Stimulated activated naive CD8-positive, alpha-beta T cell treated with anti-CD3 and anti-CD28 coated beads, Interleukin-15, amount 100 ng/mL, for 72 hours (primary cell): ENCODE measurements around the gene NT5C3A.
"Not testable (repeated sequence)": the region's sequence is repeated elsewhere in the genome, so short reads cannot be mapped to it uniquely, and the experiment has no call there.

Experiments
- ATAC-seq: fragments of 150-1000 bp; cut with Tn5 transposase; 2 replicates; pipeline ENCODE4 v1.10.0; 2021; ENCODE audit warnings: mild to moderate bottlenecking, moderate library complexity
- DNase-seq, 2 donors: peaks; one replicate each; pipeline ENCODE4 v3.0.0; 2021 to 2022
- H3K27ac Mint-ChIP-seq, 2 donors: one replicate each; pipeline ENCODE4 v1.8.0; 2022; ENCODE audit warnings: mild to moderate bottlenecking in 2 of 2, mixed read lengths in 2 of 2, moderate library complexity in 2 of 2
- H3K27me3 Mint-ChIP-seq: one replicate; pipeline ENCODE4 v1.8.0; 2022; ENCODE audit warnings: mixed read lengths
- H3K4me1 Mint-ChIP-seq: one replicate; pipeline ENCODE4 v1.8.0; 2022; ENCODE audit warnings: mild to moderate bottlenecking, mixed read lengths
- H3K4me3 Mint-ChIP-seq, 2 donors: one replicate each; pipeline ENCODE4 v1.8.0; 2022; ENCODE audit warnings: mild to moderate bottlenecking in 2 of 2, mixed read lengths in 2 of 2, moderate library complexity in 1 of 2
- H3K9me3 Mint-ChIP-seq, 2 donors: one replicate each; pipeline ENCODE4 v1.8.0; 2022; ENCODE audit warnings: mixed read lengths in 2 of 2

Gene NT5C3A

DNA sequence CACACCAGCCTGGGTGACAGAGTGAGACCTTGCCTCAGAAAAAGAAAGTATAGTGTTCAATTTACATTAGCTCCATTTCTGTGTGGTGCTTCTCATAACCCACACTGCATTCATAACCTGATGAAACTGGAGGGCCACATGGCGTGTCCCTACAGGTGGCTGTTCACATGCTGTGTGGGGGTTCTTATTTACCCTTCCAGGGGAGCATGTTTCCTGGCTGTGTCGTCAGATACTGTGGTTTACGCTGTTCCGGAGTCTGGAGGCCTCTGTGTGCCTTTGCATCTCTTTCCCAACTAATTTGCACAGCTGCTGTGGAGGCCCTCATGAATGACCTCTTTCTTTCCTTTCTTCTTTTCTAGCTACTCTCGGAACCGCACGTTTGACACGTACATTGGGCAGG lies 74.4 kb downstream of the NT5C3A start:
- H3K27ac Mint-ChIP-seq: peak overlapping the region in 1 of 2 donors; percentile 54
- H3K9me3 Mint-ChIP-seq: not testable (repeated sequence)
- DNase-seq (peak in 1 of 2 donors; percentile 32), ATAC-seq (peak; percentile 76)
- peaks cover 43% of the 10 kb centered on the region for H3K27me3 Mint-ChIP-seq
- H3K4me3 Mint-ChIP-seq: peak overlapping the region; percentile 27 to 71
- H3K4me1 Mint-ChIP-seq: peaks cover 19% of the 10 kb centered on the region

DNA sequence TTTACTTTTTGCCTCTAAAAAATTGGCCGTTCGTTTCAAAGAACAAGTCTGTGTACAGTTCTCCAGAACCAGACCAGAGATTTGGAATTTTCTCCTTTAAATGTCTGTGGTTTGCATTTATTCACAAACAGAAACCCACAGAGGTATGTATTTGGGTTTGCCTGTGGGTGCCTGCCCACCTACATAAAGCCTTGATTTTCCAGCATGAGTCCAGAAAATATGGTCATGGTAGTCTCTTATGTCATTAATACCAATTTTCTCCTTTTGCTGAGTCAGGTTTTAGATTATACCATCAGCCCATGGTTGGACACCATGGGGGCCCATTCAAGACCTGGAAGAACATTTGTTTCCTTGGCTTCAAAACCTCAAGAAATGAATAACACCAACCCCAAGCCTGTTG lies 82.7 kb downstream of the NT5C3A start:
- not testable (repeated sequence) for H3K9me3 Mint-ChIP-seq, ATAC-seq, DNase-seq, H3K4me3 Mint-ChIP-seq, H3K4me1 Mint-ChIP-seq, H3K27ac Mint-ChIP-seq
- peaks cover 20% of the 10 kb centered on the region for H3K27me3 Mint-ChIP-seq

DNA sequence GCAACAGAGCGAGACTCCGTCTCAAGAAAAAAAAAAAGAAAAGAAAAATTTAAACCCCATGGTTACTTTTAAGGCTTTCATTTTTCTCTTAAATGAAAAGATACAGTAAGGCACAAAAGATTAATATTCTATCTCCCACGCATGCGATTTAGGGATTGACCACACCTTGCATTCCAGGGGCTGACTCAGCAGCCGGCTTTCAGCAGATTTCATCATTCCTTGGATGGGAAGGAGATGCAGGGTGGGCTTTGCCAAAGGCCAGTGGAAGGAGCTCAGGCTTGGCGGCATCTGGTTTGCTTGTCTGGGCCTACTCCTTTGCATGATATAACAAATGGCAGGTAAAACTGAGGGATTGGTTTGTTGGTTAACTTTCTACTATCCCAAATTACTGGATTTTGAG lies 83.3 kb downstream of the NT5C3A start:
- not testable (repeated sequence) for ATAC-seq, H3K4me3 Mint-ChIP-seq, H3K27ac Mint-ChIP-seq, H3K9me3 Mint-ChIP-seq, DNase-seq, H3K4me1 Mint-ChIP-seq
- peaks cover 20% of the 10 kb centered on the region for H3K27me3 Mint-ChIP-seq

DNA sequence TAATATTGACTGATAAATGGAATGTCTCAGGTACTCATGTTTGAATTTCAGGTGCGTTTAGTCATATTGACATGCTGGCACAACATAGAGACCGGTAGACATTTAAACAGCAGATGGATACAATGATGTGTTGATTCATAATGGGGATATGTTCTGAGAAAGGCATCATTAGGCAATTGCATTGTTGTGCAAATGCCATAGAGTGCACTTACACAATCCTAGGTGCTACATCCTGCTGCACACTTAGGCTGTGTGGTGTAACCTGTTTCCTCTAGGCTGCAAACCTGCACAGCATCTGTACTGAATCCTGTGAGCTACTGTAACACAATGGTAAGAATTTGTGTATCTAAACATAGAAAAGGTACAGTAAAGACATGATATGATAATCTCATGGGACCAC lies 85.4 kb downstream of the NT5C3A start:
- peaks cover 20% of the 10 kb centered on the region for H3K27me3 Mint-ChIP-seq
- not testable (repeated sequence) for H3K9me3 Mint-ChIP-seq, H3K4me1 Mint-ChIP-seq, DNase-seq, ATAC-seq, H3K27ac Mint-ChIP-seq, H3K4me3 Mint-ChIP-seq

- not testable (repeated sequence) for H3K27ac Mint-ChIP-seq, H3K4me3 Mint-ChIP-seq, H3K4me1 Mint-ChIP-seq, ATAC-seq, H3K9me3 Mint-ChIP-seq, DNase-seq
- peaks cover 21% of the 10 kb centered on the region for H3K27me3 Mint-ChIP-seq
Observed at GRCh38 chr7:32971967-32972366, 90.6 kb downstream of the NT5C3A start.

DNA sequence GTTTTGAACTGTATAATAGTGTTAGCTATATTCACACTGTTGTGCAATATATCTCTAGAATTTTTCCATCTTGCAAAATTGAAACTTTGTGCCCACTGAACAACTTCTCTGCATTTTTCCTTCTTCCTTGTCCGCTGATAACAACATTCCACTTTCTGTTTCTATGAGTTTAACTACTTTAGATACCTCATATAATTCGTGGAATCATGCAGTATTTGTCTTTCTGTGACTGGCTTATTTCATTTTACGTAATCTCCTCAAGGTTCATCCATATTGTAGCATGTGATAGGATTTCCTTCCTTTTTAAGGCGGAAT lies 95.4 kb downstream of the NT5C3A start:
- not testable (repeated sequence) for H3K9me3 Mint-ChIP-seq, ATAC-seq, H3K4me1 Mint-ChIP-seq, DNase-seq, H3K27ac Mint-ChIP-seq, H3K4me3 Mint-ChIP-seq
- peaks cover 38% of the 10 kb centered on the region for H3K27me3 Mint-ChIP-seq

DNA sequence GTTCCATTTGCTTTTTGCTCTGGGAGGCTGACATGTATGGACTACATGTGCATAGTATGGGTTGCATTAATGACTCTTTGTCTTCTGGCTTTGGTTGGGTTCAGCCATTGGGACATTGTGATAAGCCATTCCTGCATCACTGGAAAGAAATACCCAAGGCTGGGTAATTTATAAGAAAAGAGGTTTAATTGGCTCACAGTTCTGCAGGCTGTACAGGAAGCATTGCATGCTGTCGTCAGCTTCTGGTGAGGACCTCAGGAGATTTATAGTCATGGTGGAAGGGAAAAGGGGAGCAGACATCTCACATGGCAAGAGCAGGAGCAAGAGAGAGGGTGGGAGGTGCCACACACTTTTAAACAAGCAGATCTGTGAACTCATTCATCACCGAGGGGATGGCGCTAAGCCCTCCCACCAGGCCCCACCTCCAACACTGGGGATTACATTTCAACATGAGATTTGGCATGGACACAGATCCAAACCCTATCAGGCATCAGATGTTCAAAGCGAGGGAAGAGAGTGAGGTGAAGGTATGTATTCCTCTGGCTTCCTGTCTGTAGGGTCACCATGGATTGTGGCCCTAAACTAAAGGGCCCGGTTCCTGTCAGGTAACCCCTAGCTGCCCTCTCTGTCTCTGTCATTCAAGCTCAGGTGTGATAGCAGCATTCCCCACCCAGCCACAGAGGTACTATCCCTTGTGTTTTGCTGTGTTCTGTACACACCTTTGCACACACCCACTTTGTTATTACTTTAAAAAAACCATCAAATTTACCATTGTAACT lies 95.9 kb downstream of the NT5C3A start:
- DNase-seq, H3K27ac Mint-ChIP-seq, ATAC-seq, H3K4me3 Mint-ChIP-seq, H3K9me3 Mint-ChIP-seq, H3K4me1 Mint-ChIP-seq: not testable (repeated sequence)
- H3K27me3 Mint-ChIP-seq: peaks cover 37% of the 10 kb centered on the region

DNA sequence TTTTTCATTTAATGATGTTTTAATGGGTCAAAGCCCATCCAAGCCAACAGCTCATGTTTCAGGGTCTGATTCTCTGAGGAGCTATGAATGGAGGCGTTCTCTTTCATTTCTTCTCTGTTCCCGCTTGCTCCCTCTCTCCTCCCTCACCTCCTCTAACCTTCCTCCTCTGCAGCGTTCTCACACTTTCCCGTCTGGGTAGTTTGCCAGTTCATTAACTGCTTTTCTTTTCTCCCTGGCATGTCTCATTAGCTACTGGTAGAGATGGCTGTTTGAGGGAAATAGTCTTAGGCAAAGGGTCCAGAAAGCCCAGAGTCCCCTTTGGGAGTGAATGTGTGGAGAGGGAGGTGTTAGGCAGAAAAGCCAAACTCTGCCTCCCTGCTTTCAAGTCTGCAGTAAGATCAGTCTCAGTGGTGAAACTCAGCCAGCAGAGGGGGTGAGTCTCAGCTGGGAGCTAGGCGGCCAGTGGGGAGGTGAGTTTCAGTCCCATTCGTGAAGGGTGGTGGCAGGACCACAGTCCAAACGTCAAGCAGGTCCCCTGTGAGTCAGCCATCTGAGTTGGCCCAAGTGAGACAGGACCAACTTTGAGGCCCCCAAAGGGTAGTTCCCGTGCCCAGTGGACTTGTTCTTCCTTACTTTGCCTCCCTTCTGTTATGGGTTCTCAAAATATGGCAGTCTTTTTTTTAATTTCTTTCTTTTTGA lies 98.0 kb downstream of the NT5C3A start:
- Mint-ChIP-seq H3K4me3 (peak overlapping the region; percentile 16 to 58), H3K27ac (peak overlapping the region; percentile 30 to 69), H3K27me3 (peaks cover 42% of the 10 kb centered on the region)
- DNase-seq: peak in 1 of 2 donors; percentile 11
- peak; percentile 94 for ATAC-seq
- H3K9me3 Mint-ChIP-seq, H3K4me1 Mint-ChIP-seq: not testable (repeated sequence)
